Measurements from ENCODE around the gene NIPA2. TPM values are rescaled to one million over a fixed set of nuclear protein-coding genes. Genes with fewer than 3 reads are reported as not detected.

The NIPA2 gene
- total RNA-seq, 4 donors from 2014 or later = 29.9 to 41.3 (median 34.5) TPM

DNA sequence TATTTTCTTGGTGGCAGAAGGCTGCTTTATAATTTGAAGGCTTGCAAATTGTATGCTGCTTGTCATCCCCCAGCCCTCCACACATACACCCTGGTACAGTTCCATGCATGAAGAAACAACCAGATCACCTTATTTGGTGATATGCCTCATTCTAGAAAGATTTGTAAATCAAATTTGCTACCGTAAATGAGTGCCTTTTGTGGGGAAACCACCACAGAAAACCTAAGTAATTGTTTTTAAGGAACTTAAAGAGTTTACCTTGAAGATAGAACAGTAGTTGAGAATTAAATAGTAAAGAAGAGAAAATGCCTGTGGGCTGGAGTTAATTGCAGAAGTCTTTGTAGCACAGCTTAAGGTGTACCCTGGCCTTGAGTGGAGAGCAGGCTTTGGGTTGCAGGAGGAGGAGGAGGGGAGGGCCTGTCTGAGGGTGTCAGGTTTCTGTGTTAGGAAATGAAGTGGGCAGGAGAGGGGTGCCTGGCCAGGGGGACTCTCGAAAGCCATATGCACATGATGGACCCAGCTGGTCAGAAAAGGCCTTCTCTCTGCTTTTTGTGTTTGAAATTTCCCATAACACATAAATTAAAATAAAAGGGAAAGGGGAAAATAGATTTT is 6.9 kb downstream of the NIPA2 start:
- H3K4me3 ChIP-seq = no peak overlapping the region
- intact Hi-C loops (cut with DNase I) = loop anchor here (10.0 kb wide), 1 partner anchor 99 kb away; no protein-coding TSS in a partner anchor
- peaks cover 4 to 22% (median 12%) of the 10 kb centered on the region in 4 donors for H3K4me1 ChIP-seq
- DNase-seq (ENCODE audit: extremely low spot score) = no peak
- no peaks in the 10 kb centered on the region for H3K9me3 ChIP-seq
- peaks cover 7 to 65% (median 30%) of the 10 kb centered on the region in 4 donors for H3K36me3 ChIP-seq
- no peak for TF ChIP-seq POLR2AphosphoS5 (IDR thresholded peaks at IDR 0.05)
- no peaks in the 10 kb centered on the region for H3K27me3 ChIP-seq
- no peak overlapping the region for H3K27ac ChIP-seq (replicated peaks in 1 of 4)
- 60% methylated on average over 2 of the region's 2 CpGs for WGBS

GRCh38 chr15:22846073-22846472 is 7.6 kb downstream of the NIPA2 start:
- Histone ChIP-seq H3K27ac (replicated peaks in 1 of 4) (no peak overlapping the region), H3K9me3 (no peaks in the 10 kb centered on the region), H3K36me3 (peaks cover 7 to 71% (median 30%) of the 10 kb centered on the region in 4 donors), H3K27me3 (no peaks in the 10 kb centered on the region), H3K4me3 (no peak overlapping the region), H3K4me1 (peaks cover 0 to 16% (median 5%) of the 10 kb centered on the region in 4 donors)
- intact Hi-C loops (cut with DNase I) = loop anchor here (10.0 kb wide), 1 partner anchor 99 kb away; no protein-coding TSS in a partner anchor
- DNase-seq (ENCODE audit: extremely low spot score) = no peak
- TF ChIP-seq POLR2A (IDR thresholded peaks at IDR 0.05; ENCODE audit: low read depth) (no peak), EP300 (IDR thresholded peaks at IDR 0.05) (no peak), CTCF (IDR thresholded peaks at IDR 0.05) (no peak)
- WGBS = 88% methylated on average over 6 of the region's 6 CpGs

DNA sequence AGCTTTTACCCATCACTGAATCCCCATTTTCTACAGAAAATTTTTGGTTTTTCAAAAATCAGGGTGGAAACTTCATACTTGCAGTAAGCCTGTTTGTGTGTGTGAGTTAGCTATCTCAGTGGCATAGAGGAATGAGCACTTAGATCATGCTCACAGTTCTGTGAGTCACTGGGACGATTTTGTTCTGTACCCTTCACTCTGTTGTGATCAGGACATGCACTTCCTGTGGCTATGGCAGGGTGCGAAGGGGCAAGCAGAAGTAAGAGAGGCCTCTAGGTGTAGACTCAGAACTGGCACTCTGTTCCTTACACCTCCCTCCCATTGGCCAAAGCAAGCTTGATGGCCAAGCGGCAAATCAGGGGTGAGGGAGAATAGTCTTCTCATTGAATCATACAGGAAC is 11.6 kb downstream of the NIPA2 start:
- no peak overlapping the region for H3K27ac ChIP-seq (replicated peaks in 1 of 4)
- 86% methylated on average over 3 of the region's 3 CpGs for WGBS
- TF ChIP-seq EP300 (IDR thresholded peaks at IDR 0.05) (no peak), POLR2A (IDR thresholded peaks at IDR 0.05; ENCODE audit: low read depth) (no peak), POLR2AphosphoS5 (IDR thresholded peaks at IDR 0.05) (no peak), CTCF (IDR thresholded peaks at IDR 0.05) (no peak)
- intact Hi-C loops (cut with DNase I) = no loop called here
- no peak for DNase-seq (ENCODE audit: extremely low spot score)
- no peaks in the 10 kb centered on the region for H3K27me3 ChIP-seq
- H3K4me3 ChIP-seq = no peak overlapping the region
- peaks cover 36 to 83% (median 54%) of the 10 kb centered on the region in 4 donors for H3K36me3 ChIP-seq
- H3K9me3 ChIP-seq = no peaks in the 10 kb centered on the region
- no peaks in the 10 kb centered on the region for H3K4me1 ChIP-seq

- Histone ChIP-seq H3K4me1 (no peaks in the 10 kb centered on the region), H3K27me3 (no peaks in the 10 kb centered on the region), H3K9me3 (no peaks in the 10 kb centered on the region), H3K27ac (replicated peaks in 1 of 4) (no peak overlapping the region), H3K4me3 (no peak overlapping the region), H3K36me3 (peaks cover 44 to 81% (median 59%) of the 10 kb centered on the region in 4 donors)
- intact Hi-C loops (cut with DNase I) = no loop called here
- WGBS = 90% methylated on average over 4 of the region's 4 CpGs
- no peak for DNase-seq (ENCODE audit: extremely low spot score)
- TF ChIP-seq POLR2A (IDR thresholded peaks at IDR 0.05; ENCODE audit: low read depth) (no peak), EP300 (IDR thresholded peaks at IDR 0.05) (no peak), POLR2AphosphoS5 (IDR thresholded peaks at IDR 0.05) (no peak), CTCF (IDR thresholded peaks at IDR 0.05) (no peak)
These were observed 13.0 kb downstream of the NIPA2 start for GRCh38 chr15:22851513-22851912.

- no peak overlapping the region for H3K4me3 ChIP-seq
These were observed 17.3 kb downstream of the NIPA2 start for GRCh38 chr15:22855791-22856190.

More at GRCh38 chr15:22855791-22856190, 17.3 kb downstream of the NIPA2 start:
- H3K36me3 ChIP-seq = peaks cover 57 to 90% (median 72%) of the 10 kb centered on the region in 4 donors
- no peak for DNase-seq (ENCODE audit: extremely low spot score)
- WGBS = 50% methylated on average over 4 of the region's 4 CpGs
- intact Hi-C loops (cut with DNase I) = no loop called here
- no peak overlapping the region for H3K27ac ChIP-seq (replicated peaks in 1 of 4)
- no peaks in the 10 kb centered on the region for H3K27me3 ChIP-seq
- no peaks in the 10 kb centered on the region for H3K4me1 ChIP-seq
- TF ChIP-seq POLR2AphosphoS5 (IDR thresholded peaks at IDR 0.05) = no peak
- no peak for TF ChIP-seq EP300 (IDR thresholded peaks at IDR 0.05)
- TF ChIP-seq CTCF (IDR thresholded peaks at IDR 0.05) = no peak
- TF ChIP-seq POLR2A (IDR thresholded peaks at IDR 0.05; ENCODE audit: low read depth) = no peak
- H3K9me3 ChIP-seq = no peaks in the 10 kb centered on the region
